M059J (cell line): ENCODE measurements around the gene MBNL2. TPM values are rescaled to one million over a fixed set of nuclear protein-coding genes. Genes with fewer than 3 reads are reported as not detected.

Experiments
- DNase-seq: peaks from one replicate; pipeline ENCODE4 v3.0.0-alpha.2; 2012; ENCODE audit warnings: low read depth
- total RNA-seq: library from RNA; depleted of rRNA; stranded (reverse); fragments of >200 nt; shearing (Covaris generic); gene quantifications from 2 replicates; pipeline ENCODE4 v1.2.3, GENCODE V29; 2014

The MBNL2 gene
- total RNA-seq, 1 experiment from 2014 or later: 72.8 TPM

DNA sequence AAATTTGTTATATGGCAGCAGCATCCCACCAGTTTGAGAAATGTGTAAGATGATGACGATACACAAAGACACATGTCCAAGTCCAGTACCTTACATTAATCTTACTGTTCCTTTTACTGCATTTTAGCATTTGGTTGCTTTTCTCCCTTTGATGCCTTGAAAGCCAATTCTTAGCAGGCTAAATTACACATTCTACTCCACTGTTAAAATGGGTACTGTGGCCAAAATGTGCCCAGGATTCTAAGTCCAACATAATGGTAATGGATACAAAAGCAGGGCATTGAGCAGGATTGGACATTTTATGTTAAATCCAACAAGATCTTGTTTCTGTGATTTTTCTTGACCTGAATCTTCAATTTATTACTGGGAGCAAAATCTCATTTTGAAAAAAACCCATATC is 159.1 kb downstream of the MBNL2 start:
- no peak for DNase-seq

DNA sequence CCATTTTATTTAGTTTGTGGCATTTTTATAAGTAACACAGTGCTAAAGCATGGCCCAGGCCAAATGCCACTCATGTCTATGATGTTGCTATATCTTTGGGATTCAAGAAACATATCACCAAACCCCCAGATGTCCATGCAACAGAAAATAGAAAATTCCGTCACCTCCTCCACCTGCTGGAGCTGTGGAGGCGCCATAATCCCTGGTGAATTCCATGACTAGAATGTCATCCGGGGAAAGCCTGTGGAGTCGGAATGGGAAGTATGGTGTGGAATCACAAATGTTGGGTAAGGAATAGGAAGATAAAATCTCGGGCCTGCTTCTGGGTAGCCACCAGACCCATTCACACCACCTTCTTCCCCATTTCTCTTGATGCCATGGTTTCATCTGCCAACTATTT is 160.1 kb downstream of the MBNL2 start:
- no peak for DNase-seq

DNA sequence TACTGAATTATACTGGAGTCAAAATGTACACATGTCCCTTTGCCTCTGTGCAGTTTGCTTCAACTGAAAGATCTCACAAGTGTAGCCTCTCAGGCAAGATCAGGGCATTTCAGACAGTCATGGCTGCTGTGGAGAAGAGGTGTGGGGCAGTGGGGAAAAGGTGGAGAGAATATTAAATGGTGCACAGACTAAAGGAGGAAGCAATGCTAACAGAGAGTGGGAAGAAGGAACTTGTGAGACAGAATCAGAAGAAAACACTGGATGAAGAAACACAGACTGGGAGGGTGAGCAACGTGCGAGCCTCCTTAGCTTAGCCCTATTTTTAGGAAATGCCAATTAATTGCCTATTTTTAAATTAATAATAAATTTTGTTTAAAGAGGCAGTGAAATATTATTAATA is 162.2 kb downstream of the MBNL2 start:
- no peak for DNase-seq

DNA sequence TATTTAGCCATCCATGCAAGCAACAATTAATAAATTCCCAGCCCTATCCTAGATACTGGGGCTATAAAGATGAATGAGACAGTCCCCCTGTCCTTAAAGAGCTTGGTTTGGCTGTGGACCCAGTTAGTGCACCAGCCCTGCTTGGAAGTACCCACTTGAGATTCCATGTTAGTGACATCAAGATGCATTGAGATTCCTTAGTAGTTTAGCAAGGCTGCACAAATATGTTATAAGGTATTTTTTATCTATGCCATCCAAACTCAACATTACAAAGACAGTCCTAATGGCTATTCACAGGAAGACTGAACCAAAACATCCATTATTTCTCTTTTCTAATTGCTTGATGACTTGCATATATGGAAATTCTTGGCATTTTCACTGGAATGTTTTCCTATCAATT is 163.0 kb downstream of the MBNL2 start:
- DNase-seq: no peak

DNA sequence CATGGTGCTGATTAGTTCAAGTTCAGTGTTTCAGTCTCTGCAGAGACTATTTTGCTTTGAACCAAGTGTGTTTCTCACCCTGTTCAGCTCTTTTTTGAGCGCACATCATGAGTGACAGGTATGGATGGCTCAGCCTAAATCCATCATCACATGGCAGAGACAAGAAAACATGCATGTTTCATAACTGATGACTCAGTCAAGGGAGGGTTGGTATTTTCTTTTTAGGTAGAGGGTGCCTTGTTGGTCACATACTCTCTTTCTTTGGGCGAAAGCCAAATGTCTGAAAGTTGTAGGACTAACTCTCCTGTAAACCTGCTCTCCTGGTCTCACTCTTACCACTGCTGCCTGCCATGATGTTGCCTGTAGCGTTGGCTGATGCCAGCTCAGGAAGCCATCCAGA is 163.7 kb downstream of the MBNL2 start:
- peak; percentile 24 for DNase-seq

DNA sequence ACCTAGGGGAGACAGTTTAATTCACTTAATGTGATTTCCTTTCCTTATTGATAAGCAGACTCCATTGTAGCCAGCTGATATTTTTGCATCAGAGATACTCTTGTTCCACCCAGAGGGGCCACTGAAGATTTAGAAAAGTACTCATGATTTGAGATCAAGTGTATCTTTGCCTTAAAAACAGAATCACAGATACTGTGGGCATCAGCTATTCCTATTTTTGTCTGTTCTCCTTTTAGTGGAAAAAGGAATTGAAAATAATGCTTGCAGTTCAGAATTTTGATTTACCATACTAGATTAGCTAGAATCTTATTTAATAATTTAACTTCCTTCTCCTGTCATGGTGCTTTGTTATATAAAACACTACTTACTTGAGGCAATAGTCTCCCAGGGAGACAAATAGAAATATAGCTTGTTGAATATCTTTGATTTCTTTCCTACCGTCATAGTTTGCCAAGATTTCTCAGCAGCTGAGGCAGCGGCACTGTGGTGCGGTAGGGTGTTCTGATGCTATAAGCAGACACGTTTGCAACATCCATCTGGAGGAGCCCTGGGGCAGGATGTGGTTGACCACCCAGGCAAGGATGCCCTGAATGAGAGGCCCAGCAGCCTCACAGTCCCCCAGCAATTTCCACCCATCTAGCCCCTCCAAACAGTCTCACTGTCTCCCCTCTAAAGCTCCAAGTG is 164.8 kb downstream of the MBNL2 start:
- DNase-seq: no peak

DNA sequence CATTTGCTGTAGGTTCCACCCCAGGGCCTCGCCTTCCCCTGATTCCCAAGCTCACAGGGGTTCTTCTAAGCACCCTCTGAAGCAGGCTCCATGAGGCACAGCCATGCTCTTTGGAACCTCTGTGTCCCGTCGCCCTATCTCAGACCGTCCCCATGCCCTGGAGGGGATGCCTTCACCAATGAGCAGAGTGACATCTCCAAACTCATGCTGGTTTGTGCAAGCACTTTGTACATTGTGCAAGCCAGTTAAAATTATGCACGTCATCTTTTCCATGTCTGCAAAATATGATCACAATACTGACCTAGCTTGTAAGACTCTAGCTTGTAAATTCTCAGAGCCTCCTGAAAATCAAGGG is 165.3 kb downstream of the MBNL2 start:
- no peak for DNase-seq

DNA sequence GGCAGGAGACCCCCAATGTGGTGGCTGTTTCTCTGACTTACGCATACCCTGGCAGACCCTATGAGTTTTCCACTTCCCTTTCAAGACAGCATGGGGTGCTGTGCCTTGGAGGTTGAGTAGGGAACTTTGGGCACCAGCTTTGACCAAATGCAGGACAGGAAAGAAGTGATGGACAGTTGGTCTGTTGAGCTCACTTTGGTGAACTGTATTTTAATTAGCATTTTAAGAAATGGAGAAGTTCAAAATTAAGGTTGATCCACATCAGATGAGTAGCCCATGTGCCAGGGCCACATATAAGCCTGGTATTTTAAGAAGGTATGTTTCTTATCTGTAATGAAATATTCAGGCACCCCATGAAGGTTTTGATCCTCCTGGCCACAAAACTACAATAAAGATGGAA is 165.8 kb downstream of the MBNL2 start:
- DNase-seq: no peak

DNA sequence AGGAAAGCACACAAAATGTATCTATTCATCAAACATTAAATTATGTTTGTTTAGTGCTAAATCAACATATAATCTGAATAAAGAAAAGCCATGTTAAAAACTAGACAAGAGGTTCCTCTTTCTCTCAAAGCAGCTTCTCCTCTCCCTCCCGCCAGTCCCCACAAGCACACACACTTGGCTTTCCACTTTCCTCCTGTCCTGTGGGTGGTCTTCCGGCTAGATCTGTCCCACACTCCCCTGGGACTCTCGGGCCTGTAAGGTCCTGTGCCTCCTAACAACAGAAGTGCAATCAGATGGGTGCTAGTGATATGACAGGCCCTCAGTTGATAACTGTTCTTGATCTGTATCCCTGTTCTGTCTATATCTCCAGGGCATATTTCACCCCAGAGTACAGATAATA is 166.2 kb downstream of the MBNL2 start:
- DNase-seq: no peak

DNA sequence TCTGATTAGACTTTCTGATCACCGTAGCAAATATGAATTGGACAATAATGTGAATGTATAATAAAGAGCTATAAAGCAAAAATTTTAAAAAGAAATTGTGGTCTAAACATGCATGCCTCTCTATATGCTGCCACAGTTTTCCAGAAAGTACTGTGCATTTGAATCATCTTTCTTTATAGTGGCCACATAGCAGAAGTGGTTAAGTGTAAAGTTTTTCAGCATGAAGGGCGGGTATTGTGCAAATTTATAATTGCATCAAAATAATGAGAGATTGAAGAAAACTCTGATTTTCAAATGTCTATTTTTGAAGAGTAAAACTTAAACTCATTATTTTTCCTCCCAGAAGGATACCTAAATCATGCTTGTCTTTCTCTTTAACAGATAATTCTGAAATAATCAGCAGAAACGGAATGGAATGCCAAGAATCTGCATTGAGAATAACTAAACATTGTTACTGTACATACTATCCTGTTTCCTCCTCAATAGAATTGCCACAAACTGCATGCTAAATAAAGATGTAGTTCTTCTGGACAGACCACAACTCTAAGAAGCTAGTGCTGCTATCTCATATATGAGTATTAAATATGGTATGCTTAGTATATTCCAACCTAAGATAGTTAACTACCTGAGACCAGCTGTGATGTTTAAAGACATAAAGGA is 168.9 kb downstream of the MBNL2 start:
- DNase-seq: no peak

DNA sequence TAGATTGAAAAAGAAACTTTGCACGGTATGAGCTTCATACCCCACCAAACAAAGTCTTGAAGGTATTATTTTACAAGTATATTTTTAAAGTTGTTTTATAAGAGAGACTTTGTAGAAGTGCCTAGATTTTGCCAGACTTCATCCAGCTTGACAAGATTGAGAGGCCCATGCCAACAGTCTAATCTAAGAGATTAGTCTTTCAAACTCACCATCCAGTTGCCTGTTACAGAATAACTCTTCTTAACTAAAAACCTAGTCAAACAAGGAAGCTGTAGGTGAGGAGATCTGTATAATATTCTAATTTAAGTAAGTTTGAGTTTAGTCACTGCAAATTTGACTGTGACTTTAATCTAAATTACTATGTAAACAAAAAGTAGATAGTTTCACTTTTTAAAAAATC is 169.9 kb downstream of the MBNL2 start:
- DNase-seq: no peak

DNA sequence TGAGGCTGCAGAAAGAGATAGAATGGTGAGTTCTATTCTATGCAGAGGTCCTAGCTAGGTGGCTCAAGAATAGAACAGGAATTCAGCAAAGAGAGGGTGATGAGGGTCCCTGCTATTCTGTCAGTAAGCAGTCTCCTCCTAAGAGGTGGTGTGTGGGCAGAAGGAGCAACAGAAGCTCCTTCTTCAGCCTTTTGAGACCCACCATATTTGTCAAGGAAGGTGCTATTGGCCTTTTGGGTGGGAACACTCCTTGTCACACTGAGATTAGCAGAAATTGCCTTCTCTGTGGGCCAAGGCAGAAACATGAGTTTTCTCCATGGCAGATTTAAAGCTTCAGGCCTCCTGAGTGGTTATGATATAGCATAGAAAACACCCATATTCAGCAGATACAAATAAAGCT is 172.4 kb downstream of the MBNL2 start:
- DNase-seq: no peak

DNA sequence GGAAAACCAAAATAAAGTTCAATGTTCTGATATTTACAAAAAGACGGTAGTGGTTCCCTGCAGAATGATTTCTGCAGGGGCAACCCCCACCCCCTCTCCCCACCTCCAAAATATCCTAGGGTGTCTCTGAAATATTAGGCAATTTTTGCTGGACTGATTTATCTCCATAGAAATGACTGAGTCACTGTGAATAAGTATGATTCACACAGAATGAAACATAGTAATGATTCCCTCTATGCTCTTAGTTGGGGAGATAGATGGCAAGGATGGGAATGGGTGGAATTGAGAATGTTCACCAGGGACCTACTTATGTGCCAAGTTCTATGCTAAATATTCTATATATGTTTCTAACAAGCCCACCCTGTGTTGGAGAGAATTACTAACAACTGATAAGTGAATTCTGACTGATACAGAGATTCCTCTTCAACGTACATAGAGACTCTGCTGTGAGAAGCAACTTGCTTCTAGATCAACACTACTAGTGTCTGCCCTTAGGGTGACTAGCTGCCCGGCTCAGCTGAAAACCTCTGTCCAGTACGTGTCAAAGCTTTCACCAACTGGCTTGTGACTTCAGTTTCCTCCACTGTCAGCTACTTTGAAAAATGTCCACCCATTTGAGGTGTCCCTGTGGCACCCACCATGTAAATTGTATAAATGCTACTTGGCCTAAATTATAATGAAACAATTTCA is 173.5 kb downstream of the MBNL2 start:
- DNase-seq: peak; percentile 30

DNA sequence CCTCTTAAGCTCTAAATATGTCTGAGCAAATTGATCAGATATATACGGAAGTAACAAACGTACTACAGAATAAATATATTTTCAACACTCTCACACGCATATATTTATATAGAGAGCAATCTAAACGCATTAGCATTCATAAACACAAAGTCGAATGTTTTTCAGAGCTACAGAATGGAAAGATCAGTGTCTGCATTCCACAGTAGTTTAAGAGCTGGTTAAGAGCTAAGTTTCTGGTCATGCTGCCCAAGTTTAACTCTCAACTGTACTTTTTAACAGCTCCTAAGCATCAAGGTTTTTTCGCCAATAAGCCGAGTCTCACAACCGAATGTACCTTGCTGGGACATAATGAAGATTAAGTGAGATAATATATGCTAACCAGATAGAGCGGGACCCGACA is 175.1 kb downstream of the MBNL2 start:
- no peak for DNase-seq

DNA sequence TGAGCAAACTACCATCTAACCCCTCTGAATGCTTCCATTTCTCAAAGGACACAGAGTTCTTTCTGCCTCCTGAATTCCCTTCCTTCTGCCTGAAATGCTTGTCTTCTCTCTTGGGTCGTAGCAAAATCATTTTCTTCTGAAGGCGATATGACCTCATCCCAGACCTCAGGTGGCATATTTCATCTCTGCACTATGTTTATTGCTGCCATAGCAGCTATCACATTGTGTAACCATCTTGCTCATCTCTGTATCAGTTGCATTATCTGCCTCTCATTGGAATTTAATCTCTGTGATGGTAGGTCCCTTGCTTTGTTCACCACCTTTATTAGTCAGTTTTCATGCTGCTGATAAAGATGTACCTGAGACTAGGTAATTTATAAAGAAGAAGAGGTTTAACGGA is 179.3 kb downstream of the MBNL2 start:
- no peak for DNase-seq

DNA sequence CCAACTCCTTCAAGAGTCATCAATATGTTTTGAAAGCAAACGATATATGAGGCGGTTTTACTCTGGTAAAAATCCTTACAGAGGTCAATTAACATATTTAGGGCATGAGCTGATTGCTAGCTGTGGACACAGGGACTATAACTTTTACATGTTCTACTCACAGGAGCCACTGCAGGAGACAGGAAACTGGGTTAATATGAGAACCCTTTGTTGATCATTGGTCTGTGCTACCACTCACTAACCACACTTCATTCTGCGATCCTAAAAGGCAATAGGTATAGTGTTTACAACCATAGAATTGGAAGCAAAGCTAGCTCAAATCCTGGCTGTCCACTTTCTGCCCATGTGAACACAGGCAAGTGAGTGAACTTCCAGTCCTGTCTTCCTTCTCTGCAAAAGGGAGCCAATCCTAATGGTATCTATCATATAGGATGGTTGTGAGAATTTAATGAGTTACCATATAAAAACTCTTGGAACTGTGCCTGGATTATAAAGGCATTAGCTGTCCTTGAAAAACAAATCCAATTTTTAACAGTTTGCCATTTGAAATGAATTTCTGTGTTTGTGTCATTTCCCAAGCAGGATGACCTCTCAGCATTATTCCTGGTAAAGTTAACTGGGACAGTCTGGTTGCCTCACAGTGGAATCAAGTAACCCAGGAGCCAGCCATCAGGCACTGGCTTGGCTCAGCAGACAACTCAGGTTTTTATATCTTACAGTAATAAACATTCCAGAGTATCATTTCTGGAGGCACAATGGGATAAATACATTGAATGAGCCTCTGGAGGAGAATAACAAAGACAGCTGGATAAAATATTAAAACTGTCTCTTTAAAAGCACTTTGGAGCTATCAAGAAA is 182.0 kb downstream of the MBNL2 start:
- DNase-seq: no peak

DNA sequence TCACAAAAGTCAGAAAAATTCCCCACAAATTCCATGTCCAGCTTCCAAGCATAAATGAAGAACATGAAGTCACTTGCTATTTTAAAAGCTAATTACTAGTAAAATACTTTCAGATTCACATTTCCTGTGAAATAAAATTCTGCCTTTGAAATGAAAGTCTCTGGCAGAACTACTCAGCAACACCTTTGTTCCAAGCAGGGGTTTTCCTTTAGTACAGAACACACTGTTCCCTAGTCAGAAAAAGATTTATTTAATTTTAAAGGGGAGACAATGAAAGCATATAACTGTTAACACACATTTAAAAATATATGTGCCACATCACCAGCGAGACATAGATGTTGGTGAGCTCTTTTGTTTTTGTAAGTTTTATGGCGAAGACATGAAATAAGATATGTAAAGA is 185.4 kb downstream of the MBNL2 start:
- DNase-seq: no peak

DNA sequence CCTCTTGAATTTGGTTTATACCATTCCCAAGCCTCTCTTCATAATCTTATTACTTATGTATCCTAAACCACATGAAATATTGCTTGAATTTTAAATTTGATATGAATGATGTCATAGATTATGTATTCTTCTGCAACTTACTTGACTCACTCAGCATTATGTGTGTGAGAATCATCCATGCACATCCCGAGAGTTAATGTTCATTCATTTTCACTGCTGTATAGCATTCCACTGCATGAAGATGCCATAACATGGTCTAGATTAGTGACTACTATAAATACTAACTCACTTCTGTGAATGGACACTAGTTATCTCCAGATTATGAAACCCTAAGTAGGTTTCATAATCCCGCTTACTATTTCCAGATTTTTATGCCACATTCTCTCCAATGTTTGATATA is 186.8 kb downstream of the MBNL2 start:
- DNase-seq: no peak

DNA sequence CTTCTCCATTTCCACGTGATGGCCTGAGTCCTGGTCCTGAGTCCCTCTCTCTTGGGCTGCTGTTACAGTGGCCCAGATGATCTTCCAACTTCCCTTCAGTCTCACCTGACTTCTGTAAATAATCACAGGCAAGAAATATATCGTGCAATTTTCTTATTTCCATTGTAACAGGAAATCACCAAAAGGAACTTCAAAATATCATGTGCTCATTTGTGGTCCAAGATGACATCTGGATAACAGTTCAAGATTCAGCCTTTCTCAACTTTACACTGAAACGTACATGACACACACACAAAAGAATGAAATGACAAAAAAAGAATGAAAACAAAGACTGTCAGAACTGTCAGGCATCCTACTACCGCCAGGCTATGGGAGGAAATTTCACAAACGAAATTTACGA is 189.9 kb downstream of the MBNL2 start:
- no peak for DNase-seq

DNA sequence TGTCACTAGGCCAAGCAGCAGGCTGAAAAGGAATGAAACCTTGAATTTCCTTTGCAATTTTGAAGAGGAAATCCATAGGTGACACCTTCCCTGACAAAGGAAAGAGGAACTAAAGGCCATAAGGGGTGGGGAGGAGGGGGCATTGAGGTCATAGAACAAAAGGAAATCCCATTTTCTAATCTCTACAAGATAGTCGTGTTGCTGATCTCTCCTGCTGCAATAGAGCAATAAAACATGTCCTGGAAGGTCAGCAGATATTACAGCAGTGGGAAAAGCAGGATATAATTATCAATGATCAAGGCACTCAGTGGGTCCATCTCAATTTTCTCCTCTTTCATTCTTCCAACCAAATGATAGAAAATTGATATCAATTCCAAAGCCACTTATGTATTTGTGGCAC is 191.6 kb downstream of the MBNL2 start:
- DNase-seq: no peak

DNA sequence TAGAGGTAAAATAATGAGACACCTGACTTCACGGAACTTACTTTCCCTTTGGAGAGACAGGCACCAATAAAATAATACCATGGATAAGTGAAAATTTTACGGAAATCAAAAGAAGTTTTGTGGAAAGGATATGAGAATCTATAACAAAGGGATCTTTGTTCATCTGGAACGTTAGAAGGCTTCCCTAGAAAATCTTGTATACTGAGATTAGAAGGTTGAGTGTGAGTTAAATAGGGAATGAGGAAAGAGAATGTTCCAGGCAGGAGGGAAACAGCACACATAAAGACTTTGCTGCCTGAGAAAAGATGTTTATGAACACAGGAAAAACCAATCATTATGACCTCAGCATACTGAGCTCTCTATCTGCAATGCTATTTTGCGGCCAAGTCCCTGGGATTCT is 192.3 kb downstream of the MBNL2 start:
- no peak for DNase-seq

DNA sequence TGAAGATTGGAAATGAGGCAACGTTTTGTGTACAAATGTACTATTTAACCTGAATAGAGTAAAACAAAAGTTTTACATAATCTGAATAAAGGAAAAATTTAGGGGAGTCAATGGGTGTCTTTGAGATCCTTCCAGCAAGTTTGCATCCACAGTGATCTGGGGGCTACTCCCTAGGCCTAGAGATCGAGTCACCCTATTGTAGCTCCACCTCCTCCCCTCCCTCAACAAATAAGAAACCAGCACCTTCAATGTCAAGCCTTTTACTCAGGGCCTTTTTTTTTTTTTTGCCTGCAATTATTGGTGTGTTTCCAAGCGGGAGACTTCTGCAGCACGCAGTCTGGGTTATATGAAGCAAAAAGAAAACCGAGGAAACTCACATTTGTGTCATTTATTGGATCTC is 195.6 kb downstream of the MBNL2 start:
- DNase-seq: no peak
